SU-DHL-6 (cell line): Measurements from ENCODE around the gene PRM3.

Experiments
- H2AFZ ChIP-seq: fragments of 200-600 bp; sonication (generic); 2 replicates; pipeline ENCODE4 v1.6.1; 2014; ENCODE audit warnings: low read depth, mild to moderate bottlenecking, moderate library complexity, mixed read lengths, antibody characterized with exemption, low read length; ENCODE audit not compliant: severe bottlenecking
- H3F3A ChIP-seq: fragments of 200-600 bp; shearing (Covaris generic); 2 replicates; pipeline ENCODE4 v1.6.0; 2016; ENCODE audit warnings: antibody characterized with exemption, mild to moderate bottlenecking; ENCODE audit not compliant: insufficient read depth
- H3K27ac ChIP-seq: fragments of 200-600 bp; sonication (generic); 2 replicates; pipeline ENCODE4 v1.5.1; 2016; ENCODE audit warnings: low read depth, mild to moderate bottlenecking, low read length, moderate library complexity, mixed read lengths
- H3K27me3 ChIP-seq: fragments of 200-600 bp; sonication (generic), shearing (Covaris generic); 2 replicates; pipeline ENCODE4 v1.6.0; 2014; ENCODE audit warnings: mild to moderate bottlenecking, low read length
- H3K36me3 ChIP-seq: fragments of 200-600 bp; sonication (generic); 2 replicates; pipeline ENCODE4 v1.6.1; 2014; ENCODE audit warnings: mild to moderate bottlenecking, low read length, mixed read lengths
- H3K4me2 ChIP-seq: fragments of 300-600, 200-600 bp; shearing (Covaris generic), sonication (generic); 2 replicates; pipeline ENCODE4 v1.6.0; 2014; ENCODE audit warnings: low read length, low read depth, mild to moderate bottlenecking; ENCODE audit not compliant: poor library complexity, severe bottlenecking
- H3K4me3 ChIP-seq: fragments of 200-600 bp; sonication (generic); 2 replicates; pipeline ENCODE4 v1.5.1; 2014; ENCODE audit warnings: antibody characterized with exemption, low read length, mild to moderate bottlenecking, mixed read lengths; ENCODE audit not compliant: insufficient read depth, poor library complexity, severe bottlenecking
- H3K79me2 ChIP-seq: fragments of 200-600 bp; sonication (generic); 2 replicates; pipeline ENCODE4 v1.6.1; 2014; ENCODE audit warnings: mild to moderate bottlenecking, low read length, moderate library complexity; ENCODE audit not compliant: insufficient read depth
- H3K9ac ChIP-seq: fragments of 200-600 bp; sonication (generic); 2 replicates; pipeline ENCODE4 v1.7.0; 2014; ENCODE audit warnings: mild to moderate bottlenecking, low read length
- H3K9me2 ChIP-seq: fragments of 200-600 bp; sonication (generic); replicated peaks from 2 replicates; pipeline ENCODE4 v1.6.1; 2014; ENCODE audit warnings: low read length; ENCODE audit not compliant: insufficient read depth
- H3K9me3 ChIP-seq: fragments of 200-600 bp; sonication (generic); 2 replicates; pipeline ENCODE4 v1.6.1; 2014; ENCODE audit warnings: low read length, mixed read lengths; ENCODE audit not compliant: insufficient read depth
- H4K20me1 ChIP-seq: fragments of 200-600 bp; sonication (generic); 2 replicates; pipeline ENCODE4 v1.6.1; 2014; ENCODE audit warnings: low read depth, mild to moderate bottlenecking, antibody characterized with exemption, low read length, moderate library complexity, mixed read lengths
- EZH2phosphoT487 ChIP-seq: fragments of 200-600 bp; sonication (generic), shearing (Covaris generic); conservative IDR thresholded peaks from 2 replicates; pipeline ENCODE4 v1.6.1; 2018; ENCODE audit warnings: mild to moderate bottlenecking, antibody characterized with exemption, low read length, moderate library complexity, mixed read lengths
- TF ChIP-seq, protein P1 (sequence below): fragments of 200-600 bp; sonication (generic); IDR thresholded peaks from one replicate; pipeline ENCODE4 v1.5.1; 2017; ENCODE audit warnings: antibody characterized with exemption, mild to moderate bottlenecking, low read length, moderate library complexity; ENCODE audit not compliant: insufficient read depth, poor library complexity, severe bottlenecking

The PRM3 gene

DNA sequence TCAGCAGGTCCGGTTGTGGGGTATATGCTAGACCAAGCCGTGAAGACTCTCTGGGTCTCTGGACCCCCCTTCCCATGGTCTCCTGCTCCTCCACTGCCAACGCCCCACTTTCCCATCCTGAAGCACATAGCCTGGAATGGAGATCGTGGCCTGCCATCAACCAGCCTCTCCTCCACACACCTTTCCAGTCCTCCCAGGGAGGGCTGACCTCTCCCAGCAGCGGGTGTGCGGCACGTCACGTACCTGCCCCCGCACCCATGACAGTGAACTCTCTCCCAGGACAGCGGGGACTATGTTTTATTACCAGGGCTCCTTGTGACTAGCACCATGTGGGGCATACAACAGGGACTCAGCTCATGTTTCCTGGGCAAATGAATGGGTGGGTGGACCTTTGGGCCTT, 1.8 kb downstream of the PRM3 start:
- no peak overlapping the region for H2AFZ ChIP-seq

DNA sequence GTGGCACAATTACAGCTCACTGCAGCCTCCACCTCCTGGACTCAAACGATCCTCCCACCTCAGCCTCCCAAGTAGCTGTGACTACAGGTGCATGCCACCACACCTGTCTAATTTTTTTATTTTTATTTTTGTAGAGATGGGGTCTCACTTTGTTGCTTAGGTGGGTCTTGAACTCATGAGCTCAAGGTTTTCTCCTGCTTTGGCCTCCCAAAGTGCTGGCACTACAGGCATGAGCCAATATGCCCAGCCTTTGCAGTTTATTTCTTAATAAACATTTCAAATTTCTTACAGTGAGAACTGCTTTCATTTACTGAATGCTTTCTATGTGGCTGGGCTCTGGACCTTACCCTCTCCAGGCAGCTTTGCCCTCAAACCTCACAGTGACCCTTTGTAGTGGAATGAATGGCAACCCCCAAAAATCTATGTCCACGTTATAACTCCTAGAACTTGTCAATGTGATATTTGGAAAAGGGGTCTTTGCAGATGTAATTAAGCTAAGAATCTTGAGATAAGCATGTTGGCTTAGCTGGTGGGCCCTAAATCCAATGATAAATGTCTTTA, 2.7 kb downstream of the PRM3 start:
- Histone ChIP-seq H3F3A (no peaks in the 10 kb centered on the region), H3K9ac (no peak overlapping the region), H2AFZ (no peak overlapping the region), H4K20me1 (no peaks in the 10 kb centered on the region), H3K9me3 (no peaks in the 10 kb centered on the region), H3K27ac (no peak overlapping the region), H3K9me2 (no peaks in the 10 kb centered on the region), H3K36me3 (no peaks in the 10 kb centered on the region), H3K4me2 (no peak overlapping the region), H3K79me2 (no peaks in the 10 kb centered on the region), H3K27me3 (no peaks in the 10 kb centered on the region), H3K4me3 (no peak overlapping the region)
- no peak for TF ChIP-seq EZH2phosphoT487
- TF ChIP-seq, protein P1, sequence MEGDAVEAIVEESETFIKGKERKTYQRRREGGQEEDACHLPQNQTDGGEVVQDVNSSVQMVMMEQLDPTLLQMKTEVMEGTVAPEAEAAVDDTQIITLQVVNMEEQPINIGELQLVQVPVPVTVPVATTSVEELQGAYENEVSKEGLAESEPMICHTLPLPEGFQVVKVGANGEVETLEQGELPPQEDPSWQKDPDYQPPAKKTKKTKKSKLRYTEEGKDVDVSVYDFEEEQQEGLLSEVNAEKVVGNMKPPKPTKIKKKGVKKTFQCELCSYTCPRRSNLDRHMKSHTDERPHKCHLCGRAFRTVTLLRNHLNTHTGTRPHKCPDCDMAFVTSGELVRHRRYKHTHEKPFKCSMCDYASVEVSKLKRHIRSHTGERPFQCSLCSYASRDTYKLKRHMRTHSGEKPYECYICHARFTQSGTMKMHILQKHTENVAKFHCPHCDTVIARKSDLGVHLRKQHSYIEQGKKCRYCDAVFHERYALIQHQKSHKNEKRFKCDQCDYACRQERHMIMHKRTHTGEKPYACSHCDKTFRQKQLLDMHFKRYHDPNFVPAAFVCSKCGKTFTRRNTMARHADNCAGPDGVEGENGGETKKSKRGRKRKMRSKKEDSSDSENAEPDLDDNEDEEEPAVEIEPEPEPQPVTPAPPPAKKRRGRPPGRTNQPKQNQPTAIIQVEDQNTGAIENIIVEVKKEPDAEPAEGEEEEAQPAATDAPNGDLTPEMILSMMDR, result no peak

More for the DNA sequence above, 1.8 kb downstream of the PRM3 start:
- no peaks in the 10 kb centered on the region for H3K9me3 ChIP-seq
- H3K27me3 ChIP-seq, result no peaks in the 10 kb centered on the region
- no peak overlapping the region for H3K9ac ChIP-seq
- no peak overlapping the region for H3K4me3 ChIP-seq
- TF ChIP-seq, protein P1, result no peak
- no peak for TF ChIP-seq EZH2phosphoT487
- H3K9me2 ChIP-seq, result no peaks in the 10 kb centered on the region
- no peak overlapping the region for H3K27ac ChIP-seq
- no peak overlapping the region for H3K4me2 ChIP-seq
- no peaks in the 10 kb centered on the region for H3K36me3 ChIP-seq
- no peaks in the 10 kb centered on the region for H4K20me1 ChIP-seq
- H3K79me2 ChIP-seq, result no peaks in the 10 kb centered on the region
- no peaks in the 10 kb centered on the region for H3F3A ChIP-seq

DNA sequence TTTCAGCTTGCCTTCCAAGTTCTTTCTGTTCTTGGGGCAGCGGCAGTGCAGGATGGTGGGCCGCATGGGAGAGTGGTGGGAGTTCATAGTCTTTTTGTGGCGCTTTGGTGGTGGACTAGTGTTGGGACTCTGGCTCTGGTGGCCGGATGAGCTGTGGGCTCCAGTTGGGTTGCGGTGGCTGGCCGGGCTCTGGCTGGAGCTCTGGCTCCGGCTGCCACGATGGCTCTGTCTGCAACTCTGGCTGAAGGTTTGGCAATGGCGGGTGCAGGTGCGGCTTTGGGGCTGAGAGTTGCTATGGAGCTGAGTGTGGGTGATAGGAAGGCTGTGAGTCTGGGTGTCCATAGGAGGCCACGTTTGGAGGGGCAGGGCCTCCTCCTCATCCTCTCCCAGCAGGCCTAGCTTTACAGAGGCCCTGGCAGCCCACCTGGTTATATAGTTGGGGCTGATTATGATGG, 4.5 kb downstream of the PRM3 start, which contains the start of gene TNP2:
Gene TNP2 (minus strand): TSS at position 405 of the 455 bp plus-strand sequence. CDS start 63 bp downstream, at position 342.
- no peaks in the 10 kb centered on the region for H3K9me2 ChIP-seq
- H3K27me3 ChIP-seq, result no peaks in the 10 kb centered on the region
- no peaks in the 10 kb centered on the region for H4K20me1 ChIP-seq
- no peak for TF ChIP-seq EZH2phosphoT487
- TF ChIP-seq, protein P1, result no peak
- no peak within 1 kb of the TSS for H2AFZ ChIP-seq
- no peaks in the 10 kb centered on the region for H3F3A ChIP-seq
- no peaks in the 10 kb centered on the region for H3K9me3 ChIP-seq
- H3K36me3 ChIP-seq, result no peaks in the 10 kb centered on the region
- no peak within 1 kb of the TSS for H3K4me2 ChIP-seq
- H3K4me3 ChIP-seq, result no peak within 1 kb of the TSS
- no peaks in the 10 kb centered on the region for H3K79me2 ChIP-seq
- no peak within 1 kb of the TSS for H3K9ac ChIP-seq
- H3K27ac ChIP-seq, result no peak within 1 kb of the TSS
